SK-N-SH (cell line): ENCODE results near the gene SLC1A2. TPM values are rescaled to one million over a fixed set of nuclear protein-coding genes. Genes with fewer than 3 reads are reported as not detected.

Experiments
- CTCF ChIA-PET: fragments of 300-600, 350-600 bp; formaldehyde crosslinking; extraction: SDS; loops from one replicate; lab custom pipeline; 2021; lab: Yijun Ruan, JAX
- POLR2A ChIA-PET: fragments of 350-600 bp; sonication (Branson Sonifier 250); formaldehyde crosslinking; extraction: SDS; loops from one replicate; lab custom pipeline; 2020; ENCODE audit warnings: antibody characterized with exemption, inconsistent platforms; lab: Yijun Ruan, JAX
- DNase-seq: peaks from one replicate; pipeline ENCODE4 v3.0.0; 2012
- H2AFZ ChIP-seq: fragments of 200-600 bp; sonication (generic); 2 replicates; pipeline ENCODE4 v1.8.1; 2016; ENCODE audit warnings: antibody characterized with exemption, mild to moderate bottlenecking, low read depth
- H3F3A ChIP-seq: fragments of 200-600 bp; sonication (generic); replicated peaks from 2 replicates; pipeline ENCODE3; 2016; ENCODE audit warnings: antibody characterized with exemption, mild to moderate bottlenecking; ENCODE audit not compliant: insufficient read depth
- H3K27ac ChIP-seq, 2 experiments: fragments of 200-500 bp in 1 of 2; fragments of 200-600 bp in 1 of 2; sonication (Bioruptor generic) in 1 of 2; sonication (generic), shearing (Covaris generic) in 1 of 2; 2 replicates each; pipeline versions ENCODE4 v1.5.1 to v1.6.1; 2014 to 2016; ENCODE audit warnings: low read depth in 2 of 2, inconsistent platforms in 1 of 2, low read length in 1 of 2, mild to moderate bottlenecking in 1 of 2, mixed read lengths in 1 of 2
- H3K27me3 ChIP-seq: fragments of 200-600 bp; sonication (generic), shearing (Covaris generic); 2 replicates; pipeline ENCODE4 v1.6.1; 2016; ENCODE audit warnings: mixed run types; ENCODE audit not compliant: insufficient read depth
- H3K36me3 ChIP-seq, 2 experiments: fragments of 200-500 bp in 1 of 2; fragments of 200-600 bp in 1 of 2; sonication (Bioruptor generic) in 1 of 2; sonication (generic) in 1 of 2; replicated peaks in 1 of 2; 2 replicates each; pipeline versions ENCODE3 to v1.5.1; 2014 to 2016; ENCODE audit warnings: low read length in 1 of 2, mild to moderate bottlenecking in 1 of 2; ENCODE audit not compliant: insufficient read depth in 2 of 2, control insufficient read depth in 1 of 2
- H3K4me1 ChIP-seq, 2 experiments: fragments of 200-500 bp in 1 of 2; fragments of 200-600 bp in 1 of 2; sonication (Bioruptor generic) in 1 of 2; sonication (generic), shearing (Covaris generic) in 1 of 2; 2 replicates each; pipeline versions ENCODE4 v1.5.1 to v1.6.1; 2014 to 2016; ENCODE audit warnings: low read depth in 1 of 2, low read length in 1 of 2, mixed run types in 1 of 2; ENCODE audit not compliant: insufficient read depth in 2 of 2, control insufficient read depth in 1 of 2
- H3K4me2 ChIP-seq: fragments of 200-600 bp; sonication (generic), shearing (Covaris generic); 2 replicates; pipeline ENCODE4 v1.6.1; 2017; ENCODE audit warnings: mixed run types
- H3K4me3 ChIP-seq, 2 experiments: fragments of 200-500 bp in 1 of 2; fragments of 200-600 bp in 1 of 2; sonication (Bioruptor generic) in 1 of 2; sonication (generic), shearing (Covaris generic) in 1 of 2; 2 replicates each; pipeline versions ENCODE4 v1.5.1 to v1.8.1; 2014 to 2016; ENCODE audit warnings: low read depth in 2 of 2, inconsistent platforms in 1 of 2, low read length in 1 of 2, mild to moderate bottlenecking in 1 of 2, mixed read lengths in 1 of 2, moderate library complexity in 1 of 2
- H3K79me2 ChIP-seq: fragments of 200-600 bp; sonication (generic); 2 replicates; pipeline ENCODE4 v1.8.1; 2017; ENCODE audit warnings: mild to moderate bottlenecking; ENCODE audit not compliant: insufficient read depth
- H3K9ac ChIP-seq: fragments of 200-600 bp; sonication (generic); 2 replicates; pipeline ENCODE4 v1.6.1; 2017; ENCODE audit warnings: mixed run types
- H3K9me2 ChIP-seq: fragments of 200-600 bp; sonication (generic); 2 replicates; pipeline ENCODE4 v1.6.1; 2017; ENCODE audit warnings: mixed run types
- H3K9me3 ChIP-seq: fragments of 200-600 bp; sonication (generic); 2 replicates; pipeline ENCODE4 v1.6.1; 2017; ENCODE audit warnings: mixed run types, mild to moderate bottlenecking, moderate library complexity
- H4K20me1 ChIP-seq: fragments of 200-600 bp; sonication (generic); 2 replicates; pipeline ENCODE4 v1.6.1; 2017; ENCODE audit warnings: mild to moderate bottlenecking, mixed run types; ENCODE audit not compliant: insufficient read depth
- CHD2 ChIP-seq: fragments of 150-350 bp; IDR thresholded peaks from 2 replicates; pipeline ENCODE4 v1.6.1; 2018; ENCODE audit warnings: low read length; ENCODE audit not compliant: partially characterized antibody
- EP300 ChIP-seq, 2 experiments: IDR thresholded peaks; 2 replicates each; pipeline versions ENCODE4 v1.4.0 to v1.6.1; 2012; ENCODE audit warnings: borderline replicate concordance in 1 of 2, low read depth in 1 of 2, low read length in 1 of 2
- EZH2phosphoT487 ChIP-seq: fragments of 200-600 bp; sonication (generic); IDR thresholded peaks from 2 replicates; pipeline ENCODE4 v1.6.1; 2017; ENCODE audit warnings: low read depth, mixed run types, mild to moderate bottlenecking, antibody characterized with exemption, moderate library complexity, borderline replicate concordance
- FOSL2 ChIP-seq: IDR thresholded peaks from 2 replicates; pipeline ENCODE4 v1.4.0; 2012; ENCODE audit warnings: low read depth, mild to moderate bottlenecking, moderate library complexity, borderline replicate concordance
- FOXJ3 ChIP-seq: sonication (generic); formaldehyde crosslinking; IDR thresholded peaks from 2 replicates; pipeline ENCODE4 v1.5.1; 2020; ENCODE audit warnings: mild to moderate bottlenecking, missing genetic modification reagents
- JUND ChIP-seq: IDR thresholded peaks from 2 replicates; pipeline ENCODE4 v1.4.0; 2012
- NFIC ChIP-seq: IDR thresholded peaks from 2 replicates; pipeline ENCODE4 v1.4.0; 2012; ENCODE audit warnings: borderline replicate concordance
- POLR2AphosphoS5 ChIP-seq: IDR thresholded peaks from 2 replicates; pipeline ENCODE4 v1.6.1; 2012; ENCODE audit warnings: low read depth, low read length
- RXRA ChIP-seq: IDR thresholded peaks from 2 replicates; pipeline ENCODE4 v1.4.0; 2012; ENCODE audit warnings: low read depth, mild to moderate bottlenecking, borderline replicate concordance
- SMC3 ChIP-seq: IDR thresholded peaks from 2 replicates; pipeline ENCODE4 v1.6.1; 2012; ENCODE audit warnings: low read depth, low read length, improper control_type of control experiment
- TCF12 ChIP-seq: IDR thresholded peaks from 2 replicates; pipeline ENCODE4 v1.4.0; 2012
- TEAD4 ChIP-seq: IDR thresholded peaks from 2 replicates; pipeline ENCODE4 v1.4.0; 2012; ENCODE audit warnings: mild to moderate bottlenecking, borderline replicate concordance; ENCODE audit not compliant: insufficient read depth
- WGBS: methylation state at CpG from one replicate; pipeline ENCODE4 v1.1.6; 2017; ENCODE audit warnings: low lambda C conversion rate; 5-methylcytosine and 5-hydroxymethylcytosine counted together
- polyA plus RNA-seq, 3 experiments: library from polyadenylated mRNA; depleted of rRNA; stranded (reverse); fragments of >200 nt; gene quantifications; 2 replicates each; pipeline ENCODE4 v1.2.3, GENCODE V29; 2012
- TF ChIP-seq, protein P1 (sequence below): IDR thresholded peaks from 2 replicates; pipeline ENCODE4; 2012
- TF ChIP-seq, protein P2 (sequence below): fragments of 200-600 bp; sonication (generic); IDR thresholded peaks from 2 replicates; pipeline ENCODE4 v1.6.1; 2017; ENCODE audit warnings: antibody characterized with exemption, mild to moderate bottlenecking, moderate library complexity
- TF ChIP-seq, protein P3 (sequence below): IDR thresholded peaks from 2 replicates; pipeline ENCODE4 v1.4.0; 2012; ENCODE audit warnings: low read depth
- TF ChIP-seq, protein P4 (sequence below): IDR thresholded peaks from 2 replicates; pipeline ENCODE4 v1.4.0; 2012; ENCODE audit warnings: low read depth, borderline replicate concordance
- TF ChIP-seq, protein P5 (sequence below): IDR thresholded peaks from 2 replicates; pipeline ENCODE4 v1.4.0; 2012; ENCODE audit warnings: low read depth, borderline replicate concordance
- TF ChIP-seq, protein P6 (sequence below): fragments of 150-350 bp; IDR thresholded peaks from 2 replicates; pipeline ENCODE4 v1.6.1; 2017; ENCODE audit warnings: antibody characterized with exemption, low read length, low read depth, borderline replicate concordance

Gene SLC1A2
- polyA plus RNA-seq, 1 of the 3 experiments (the other 2 are of a cell fraction) = under 0.01 TPM

DNA sequence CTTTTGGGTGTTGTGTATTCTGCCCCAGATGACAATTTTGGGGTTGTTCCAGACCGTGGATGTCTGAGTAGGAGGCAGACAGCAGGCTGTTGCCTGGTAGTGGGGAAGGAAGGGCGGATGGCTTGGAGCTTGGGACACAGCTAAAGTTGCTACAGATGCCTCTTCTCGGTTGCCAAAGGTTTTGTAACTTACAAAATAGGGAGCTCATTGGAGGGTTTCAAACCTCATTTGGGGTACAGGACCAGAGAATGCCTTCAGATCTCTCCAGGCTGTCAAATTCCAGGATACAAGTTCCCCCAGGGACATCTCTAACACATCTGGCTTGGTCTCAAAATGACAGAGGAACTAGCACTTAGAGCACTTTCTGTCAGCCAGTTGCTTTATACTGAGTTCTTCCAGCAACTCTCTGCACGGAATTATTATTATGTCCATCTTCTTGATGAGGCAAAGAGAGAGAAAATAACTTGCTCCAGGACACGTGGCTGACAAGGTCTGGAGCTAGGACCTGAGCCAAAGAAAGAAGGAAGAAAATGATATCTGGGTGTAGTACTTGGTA lies 56.0 kb downstream of the SLC1A2 start (continued):
- TF ChIP-seq, protein P1, sequence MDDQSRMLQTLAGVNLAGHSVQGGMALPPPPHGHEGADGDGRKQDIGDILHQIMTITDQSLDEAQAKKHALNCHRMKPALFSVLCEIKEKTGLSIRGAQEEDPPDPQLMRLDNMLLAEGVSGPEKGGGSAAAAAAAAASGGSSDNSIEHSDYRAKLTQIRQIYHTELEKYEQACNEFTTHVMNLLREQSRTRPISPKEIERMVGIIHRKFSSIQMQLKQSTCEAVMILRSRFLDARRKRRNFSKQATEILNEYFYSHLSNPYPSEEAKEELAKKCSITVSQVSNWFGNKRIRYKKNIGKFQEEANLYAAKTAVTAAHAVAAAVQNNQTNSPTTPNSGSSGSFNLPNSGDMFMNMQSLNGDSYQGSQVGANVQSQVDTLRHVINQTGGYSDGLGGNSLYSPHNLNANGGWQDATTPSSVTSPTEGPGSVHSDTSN = no peak
- TF ChIP-seq FOXJ3 (CRISPR knock-in tag) (no peak), CHD2 (no peak), RXRA (no peak), NFIC (no peak)

DNA sequence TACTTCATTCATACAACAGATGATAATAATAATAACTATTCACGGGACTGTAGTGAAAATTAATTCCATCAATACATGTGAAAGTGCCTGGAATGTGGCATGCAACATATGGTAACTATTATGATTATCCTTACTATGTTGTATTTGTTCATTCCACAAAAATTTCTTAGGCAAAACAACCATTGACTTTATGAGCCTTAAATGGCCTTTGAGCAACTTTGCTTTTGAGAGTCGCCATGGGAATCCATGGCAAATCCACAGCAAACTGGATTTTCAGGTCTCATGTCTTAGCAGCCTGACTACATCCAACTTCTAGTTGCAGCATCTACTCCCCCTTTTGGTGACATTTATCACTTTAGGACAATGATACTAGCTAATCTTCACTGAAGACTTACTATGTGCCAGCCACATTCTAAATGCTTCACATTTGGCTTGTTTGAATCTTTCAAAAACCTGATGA lies 56.8 kb downstream of the SLC1A2 start:
- CTCF ChIA-PET = interaction anchor here (1.5 to 3.5 kb wide), 3 partner anchors 27 to 56 kb away, joined by 3 to 13 read pairs (median 5); no protein-coding TSS in a partner anchor
- WGBS = 75% methylated on average over 2 of the region's 2 CpGs
- H2AFZ ChIP-seq = no peak overlapping the region
- no peaks in the 10 kb centered on the region for H3K79me2 ChIP-seq
- H3K4me3 ChIP-seq = no peak overlapping the region
- DNase-seq = no peak
- no peak overlapping the region for H3K9ac ChIP-seq
- TF ChIP-seq TCF12 = peak; percentile 50; the same call in 1 of the 2 replicates
- TF ChIP-seq, protein P2, sequence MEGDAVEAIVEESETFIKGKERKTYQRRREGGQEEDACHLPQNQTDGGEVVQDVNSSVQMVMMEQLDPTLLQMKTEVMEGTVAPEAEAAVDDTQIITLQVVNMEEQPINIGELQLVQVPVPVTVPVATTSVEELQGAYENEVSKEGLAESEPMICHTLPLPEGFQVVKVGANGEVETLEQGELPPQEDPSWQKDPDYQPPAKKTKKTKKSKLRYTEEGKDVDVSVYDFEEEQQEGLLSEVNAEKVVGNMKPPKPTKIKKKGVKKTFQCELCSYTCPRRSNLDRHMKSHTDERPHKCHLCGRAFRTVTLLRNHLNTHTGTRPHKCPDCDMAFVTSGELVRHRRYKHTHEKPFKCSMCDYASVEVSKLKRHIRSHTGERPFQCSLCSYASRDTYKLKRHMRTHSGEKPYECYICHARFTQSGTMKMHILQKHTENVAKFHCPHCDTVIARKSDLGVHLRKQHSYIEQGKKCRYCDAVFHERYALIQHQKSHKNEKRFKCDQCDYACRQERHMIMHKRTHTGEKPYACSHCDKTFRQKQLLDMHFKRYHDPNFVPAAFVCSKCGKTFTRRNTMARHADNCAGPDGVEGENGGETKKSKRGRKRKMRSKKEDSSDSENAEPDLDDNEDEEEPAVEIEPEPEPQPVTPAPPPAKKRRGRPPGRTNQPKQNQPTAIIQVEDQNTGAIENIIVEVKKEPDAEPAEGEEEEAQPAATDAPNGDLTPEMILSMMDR = peak; percentile 22
- no peak for TF ChIP-seq NFIC
- TF ChIP-seq, all 33 proteins: peak for 2
- H3F3A ChIP-seq = peaks cover 13% of the 10 kb centered on the region
- no peak overlapping the region for H3K4me2 ChIP-seq
- no peaks in the 10 kb centered on the region for H3K27me3 ChIP-seq
- H3K4me1 ChIP-seq = peaks cover 3 to 18% of the 10 kb centered on the region in 2 experiments; a peak in 3 of 4 replicates
- POLR2A ChIA-PET = no interaction called here
- H3K9me2 ChIP-seq = no peaks in the 10 kb centered on the region
- no peak overlapping the region for H3K27ac ChIP-seq
- no peaks in the 10 kb centered on the region for H3K9me3 ChIP-seq
- H3K36me3 ChIP-seq = no peaks in the 10 kb centered on the region
- no peaks in the 10 kb centered on the region for H4K20me1 ChIP-seq

DNA sequence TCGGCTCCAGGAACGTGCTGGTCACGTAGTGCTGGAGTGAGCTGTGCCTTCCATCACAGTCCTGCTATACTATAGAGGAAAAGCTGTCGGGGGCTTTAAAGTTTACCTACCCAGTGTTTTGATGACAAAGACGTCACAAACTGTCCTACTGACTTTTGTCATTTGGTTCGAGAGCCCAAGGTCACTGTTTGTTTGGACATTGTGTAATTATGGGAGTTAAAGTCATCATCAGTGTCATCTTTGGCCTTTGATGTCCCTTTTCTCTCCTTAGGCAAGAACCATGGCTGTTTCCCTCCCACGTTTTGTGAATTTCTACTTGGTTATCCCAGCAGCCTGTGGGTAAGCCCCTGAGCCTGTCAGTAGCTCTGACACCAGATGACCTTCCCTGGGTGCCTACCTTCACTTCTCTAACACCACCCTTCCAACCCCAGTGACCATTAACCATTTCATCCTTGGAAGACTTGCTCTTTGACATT lies 59.3 kb downstream of the SLC1A2 start:
- H2AFZ ChIP-seq = no peak overlapping the region
- ChIA-PET CTCF (interaction anchor here (1.3 kb wide), 1 partner anchor 33 kb away, joined by 5 read pairs; no protein-coding TSS in a partner anchor), POLR2A (no interaction called here)
- no peak for DNase-seq
- H3K4me2 ChIP-seq = no peak overlapping the region
- H3K4me3 ChIP-seq = no peak overlapping the region
- 90% methylated on average over 7 of the region's 7 CpGs for WGBS
- H3K27ac ChIP-seq = no peak overlapping the region
- no peaks in the 10 kb centered on the region for H3K27me3 ChIP-seq
- H3K9ac ChIP-seq = no peak overlapping the region
- no peaks in the 10 kb centered on the region for H4K20me1 ChIP-seq
- no peaks in the 10 kb centered on the region for H3K79me2 ChIP-seq
- no peaks in the 10 kb centered on the region for H3K9me3 ChIP-seq
- H3F3A ChIP-seq = peaks cover 15% of the 10 kb centered on the region
- H3K36me3 ChIP-seq = no peaks in the 10 kb centered on the region
- H3K9me2 ChIP-seq = no peaks in the 10 kb centered on the region
- peaks cover 3 to 22% of the 10 kb centered on the region in 2 experiments; a peak in 3 of 4 replicates for H3K4me1 ChIP-seq
- TF ChIP-seq JUND (no peak), RXRA (no peak), POLR2AphosphoS5 (no peak), FOSL2 (no peak), EZH2phosphoT487 (no peak), SMC3 (no peak), TEAD4 (no peak), EP300 (IDR thresholded peaks at IDR 0.05; ENCODE audit: borderline replicate concordance in 1 of 2, low read depth in 1 of 2, low read length in 1 of 2) (no peak)
- TF ChIP-seq, protein P3, sequence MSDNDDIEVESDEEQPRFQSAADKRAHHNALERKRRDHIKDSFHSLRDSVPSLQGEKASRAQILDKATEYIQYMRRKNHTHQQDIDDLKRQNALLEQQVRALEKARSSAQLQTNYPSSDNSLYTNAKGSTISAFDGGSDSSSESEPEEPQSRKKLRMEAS = no peak
- TF ChIP-seq, protein P4, sequence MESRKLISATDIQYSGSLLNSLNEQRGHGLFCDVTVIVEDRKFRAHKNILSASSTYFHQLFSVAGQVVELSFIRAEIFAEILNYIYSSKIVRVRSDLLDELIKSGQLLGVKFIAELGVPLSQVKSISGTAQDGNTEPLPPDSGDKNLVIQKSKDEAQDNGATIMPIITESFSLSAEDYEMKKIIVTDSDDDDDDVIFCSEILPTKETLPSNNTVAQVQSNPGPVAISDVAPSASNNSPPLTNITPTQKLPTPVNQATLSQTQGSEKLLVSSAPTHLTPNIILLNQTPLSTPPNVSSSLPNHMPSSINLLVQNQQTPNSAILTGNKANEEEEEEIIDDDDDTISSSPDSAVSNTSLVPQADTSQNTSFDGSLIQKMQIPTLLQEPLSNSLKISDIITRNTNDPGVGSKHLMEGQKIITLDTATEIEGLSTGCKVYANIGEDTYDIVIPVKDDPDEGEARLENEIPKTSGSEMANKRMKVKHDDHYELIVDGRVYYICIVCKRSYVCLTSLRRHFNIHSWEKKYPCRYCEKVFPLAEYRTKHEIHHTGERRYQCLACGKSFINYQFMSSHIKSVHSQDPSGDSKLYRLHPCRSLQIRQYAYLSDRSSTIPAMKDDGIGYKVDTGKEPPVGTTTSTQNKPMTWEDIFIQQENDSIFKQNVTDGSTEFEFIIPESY = no peak
- TF ChIP-seq, protein P5, sequence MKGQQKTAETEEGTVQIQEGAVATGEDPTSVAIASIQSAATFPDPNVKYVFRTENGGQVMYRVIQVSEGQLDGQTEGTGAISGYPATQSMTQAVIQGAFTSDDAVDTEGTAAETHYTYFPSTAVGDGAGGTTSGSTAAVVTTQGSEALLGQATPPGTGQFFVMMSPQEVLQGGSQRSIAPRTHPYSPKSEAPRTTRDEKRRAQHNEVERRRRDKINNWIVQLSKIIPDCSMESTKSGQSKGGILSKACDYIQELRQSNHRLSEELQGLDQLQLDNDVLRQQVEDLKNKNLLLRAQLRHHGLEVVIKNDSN = no peak
- TF ChIP-seq, protein P6, sequence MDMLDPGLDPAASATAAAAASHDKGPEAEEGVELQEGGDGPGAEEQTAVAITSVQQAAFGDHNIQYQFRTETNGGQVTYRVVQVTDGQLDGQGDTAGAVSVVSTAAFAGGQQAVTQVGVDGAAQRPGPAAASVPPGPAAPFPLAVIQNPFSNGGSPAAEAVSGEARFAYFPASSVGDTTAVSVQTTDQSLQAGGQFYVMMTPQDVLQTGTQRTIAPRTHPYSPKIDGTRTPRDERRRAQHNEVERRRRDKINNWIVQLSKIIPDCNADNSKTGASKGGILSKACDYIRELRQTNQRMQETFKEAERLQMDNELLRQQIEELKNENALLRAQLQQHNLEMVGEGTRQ = no peak
